ENCODE data around the gene LZTFL1. TPM values are rescaled to one million over a fixed set of nuclear protein-coding genes. Genes with fewer than 3 reads are reported as not detected.
A peak's percentile ranks its signal among the peaks of the same experiment; 100 is the strongest.

Gene LZTFL1
- polyA plus RNA-seq (2013, experiment 1 of 2; ENCODE audit: insufficient read length): 16.6 TPM
- 16.0 TPM for polyA plus RNA-seq (2013, experiment 2 of 2; ENCODE audit: insufficient read length)

GRCh38 chr3:45841757-45842491 is at the start of gene LZTFL1:
LZTFL1 (minus strand) TSS chr3:45842119; CDS start chr3:45841991, 128 bp downstream.
- peak; percentile 97 for DNase-seq

- DNase-seq: peak; percentile 4
These were observed 48.5 kb upstream of the LZTFL1 start for GRCh38 chr3:45890405-45890804.

- DNase-seq: no peak
These were observed 47.4 kb upstream of the LZTFL1 start for GRCh38 chr3:45889337-45889736.

- DNase-seq: no peak
These were observed 46.0 kb upstream of the LZTFL1 start for GRCh38 chr3:45887759-45888511.

- no peak for DNase-seq
These were observed 45.4 kb upstream of the LZTFL1 start for GRCh38 chr3:45887285-45887684.

GRCh38 chr3:45885979-45886705 is 44.2 kb upstream of the LZTFL1 start, which contains the start of gene CCR9:
CCR9 (plus strand) TSS chr3:45886543; CDS start chr3:45894934, 8,391 bp downstream.
- no peak for DNase-seq

- DNase-seq: no peak
These were observed 42.7 kb upstream of the LZTFL1 start for GRCh38 chr3:45884368-45885201.

GRCh38 chr3:45881078-45882022 is 39.4 kb upstream of the LZTFL1 start:
- DNase-seq: no peak

- no peak for DNase-seq
These were observed 38.8 kb upstream of the LZTFL1 start for GRCh38 chr3:45880725-45881077.

GRCh38 chr3:45878124-45878523 is 36.2 kb upstream of the LZTFL1 start:
- no peak for DNase-seq

GRCh38 chr3:45874677-45875346 is 32.9 kb upstream of the LZTFL1 start:
- no peak for DNase-seq

GRCh38 chr3:45873638-45874037 is 31.7 kb upstream of the LZTFL1 start:
- no peak for DNase-seq

- no peak for DNase-seq
These were observed 31.1 kb upstream of the LZTFL1 start for GRCh38 chr3:45873036-45873435.

GRCh38 chr3:45872569-45872968 is 30.6 kb upstream of the LZTFL1 start:
- no peak for DNase-seq

GRCh38 chr3:45871780-45872179 is 29.9 kb upstream of the LZTFL1 start:
- DNase-seq: no peak

- no peak for DNase-seq
These were observed 28.2 kb upstream of the LZTFL1 start for GRCh38 chr3:45870099-45870498.

- no peak for DNase-seq
These were observed 27.7 kb upstream of the LZTFL1 start for GRCh38 chr3:45869638-45870037.

GRCh38 chr3:45868650-45869049 is 26.7 kb upstream of the LZTFL1 start:
- no peak for DNase-seq

- DNase-seq: no peak
These were observed 26.3 kb upstream of the LZTFL1 start for GRCh38 chr3:45868213-45868612.

- no peak for DNase-seq
These were observed 23.6 kb upstream of the LZTFL1 start for GRCh38 chr3:45865563-45865962.

Measured in fibroblast of skin of scalp (primary cell).